PC-9 (cell line): ENCODE data around the gene SMIM14.

Source experiments
- EZH2 ChIP-seq: fragments of 200-600 bp; sonication (generic); IDR thresholded peaks from 2 replicates; pipeline ENCODE4 v1.8.0; 2017; ENCODE audit warnings: antibody characterized with exemption, low read depth
- TF ChIP-seq, protein P1 (sequence below): fragments of 200-600 bp; sonication (generic); conservative IDR thresholded peaks from 2 replicates; pipeline ENCODE4 v1.6.1; 2017; ENCODE audit warnings: mixed run types, antibody characterized with exemption, mild to moderate bottlenecking, moderate library complexity

DNA sequence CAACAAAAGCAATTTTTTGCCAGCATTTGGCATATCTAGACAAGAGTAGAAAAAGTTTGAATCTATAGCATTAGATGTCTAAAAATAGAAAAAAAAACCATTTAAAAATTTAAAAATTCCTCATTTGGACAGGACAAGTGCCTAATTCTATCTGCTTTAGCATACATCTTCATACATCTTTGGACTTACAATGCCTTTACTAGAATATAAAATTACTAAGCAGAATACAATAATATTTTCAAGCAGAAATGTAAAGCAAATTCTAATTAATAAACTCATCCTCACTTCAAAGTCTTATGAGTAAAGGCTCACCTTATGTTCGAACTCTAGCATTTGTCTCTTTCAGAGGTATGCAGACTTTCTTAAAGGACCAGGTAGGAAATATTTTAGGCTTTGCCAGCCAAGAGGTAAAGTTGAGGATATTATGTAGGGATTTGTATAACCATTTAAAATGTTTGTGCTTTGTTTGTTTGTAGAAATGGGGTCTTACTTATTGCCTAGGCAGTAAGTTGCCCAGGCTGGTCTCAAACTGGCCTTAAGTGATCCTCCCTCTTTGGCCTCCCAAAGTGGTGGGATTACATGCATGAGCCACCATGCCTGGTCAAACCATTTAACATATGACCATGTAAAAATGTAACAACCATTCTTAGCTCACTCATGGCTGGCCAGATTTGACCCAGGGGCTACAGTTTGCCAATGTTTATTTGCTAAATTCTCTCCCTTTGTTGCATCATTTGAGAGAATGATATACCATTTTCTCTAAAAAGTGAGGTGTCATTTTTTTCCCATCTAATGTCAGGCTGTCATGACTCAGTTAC is 140.5 kb downstream of the SMIM14 start:
- TF ChIP-seq EZH2 = no peak
- TF ChIP-seq, protein P1, sequence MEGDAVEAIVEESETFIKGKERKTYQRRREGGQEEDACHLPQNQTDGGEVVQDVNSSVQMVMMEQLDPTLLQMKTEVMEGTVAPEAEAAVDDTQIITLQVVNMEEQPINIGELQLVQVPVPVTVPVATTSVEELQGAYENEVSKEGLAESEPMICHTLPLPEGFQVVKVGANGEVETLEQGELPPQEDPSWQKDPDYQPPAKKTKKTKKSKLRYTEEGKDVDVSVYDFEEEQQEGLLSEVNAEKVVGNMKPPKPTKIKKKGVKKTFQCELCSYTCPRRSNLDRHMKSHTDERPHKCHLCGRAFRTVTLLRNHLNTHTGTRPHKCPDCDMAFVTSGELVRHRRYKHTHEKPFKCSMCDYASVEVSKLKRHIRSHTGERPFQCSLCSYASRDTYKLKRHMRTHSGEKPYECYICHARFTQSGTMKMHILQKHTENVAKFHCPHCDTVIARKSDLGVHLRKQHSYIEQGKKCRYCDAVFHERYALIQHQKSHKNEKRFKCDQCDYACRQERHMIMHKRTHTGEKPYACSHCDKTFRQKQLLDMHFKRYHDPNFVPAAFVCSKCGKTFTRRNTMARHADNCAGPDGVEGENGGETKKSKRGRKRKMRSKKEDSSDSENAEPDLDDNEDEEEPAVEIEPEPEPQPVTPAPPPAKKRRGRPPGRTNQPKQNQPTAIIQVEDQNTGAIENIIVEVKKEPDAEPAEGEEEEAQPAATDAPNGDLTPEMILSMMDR = no peak
